ENCODE results near the gene PEX19.

The PEX19 gene

GRCh38 chr1:160236806-160237205 lies 48.1 kb downstream of the PEX19 start:
- no peak for DNase-seq

- DNase-seq: no peak
These were observed 52.0 kb downstream of the PEX19 start for GRCh38 chr1:160232911-160233310.

- DNase-seq: no peak
These were observed 56.5 kb downstream of the PEX19 start for GRCh38 chr1:160228431-160228830.

- no peak for DNase-seq
These were observed 57.4 kb downstream of the PEX19 start for GRCh38 chr1:160227561-160227960.

GRCh38 chr1:160227034-160227433 lies 57.9 kb downstream of the PEX19 start:
- DNase-seq: no peak
